Erythroblast (primary cell): ENCODE results near the gene CT47C1.

Experiments
- GATA1 ChIP-seq: IDR thresholded peaks from 2 replicates; pipeline ENCODE4 v1.6.1; 2011; ENCODE audit warnings: low read depth, mild to moderate bottlenecking, control low read depth, low read length, moderate library complexity
- POLR2A ChIP-seq: IDR thresholded peaks from 2 replicates; pipeline ENCODE4 v1.6.1; 2011; ENCODE audit warnings: mild to moderate bottlenecking, low read length

- no peak for TF ChIP-seq POLR2A
- no peak for TF ChIP-seq GATA1
Observed at GRCh38 chrX:119082278-119082677, 9.5 kb downstream of the CT47C1 start.
